ENCODE data around the gene FITM1.

FITM1 gene

DNA sequence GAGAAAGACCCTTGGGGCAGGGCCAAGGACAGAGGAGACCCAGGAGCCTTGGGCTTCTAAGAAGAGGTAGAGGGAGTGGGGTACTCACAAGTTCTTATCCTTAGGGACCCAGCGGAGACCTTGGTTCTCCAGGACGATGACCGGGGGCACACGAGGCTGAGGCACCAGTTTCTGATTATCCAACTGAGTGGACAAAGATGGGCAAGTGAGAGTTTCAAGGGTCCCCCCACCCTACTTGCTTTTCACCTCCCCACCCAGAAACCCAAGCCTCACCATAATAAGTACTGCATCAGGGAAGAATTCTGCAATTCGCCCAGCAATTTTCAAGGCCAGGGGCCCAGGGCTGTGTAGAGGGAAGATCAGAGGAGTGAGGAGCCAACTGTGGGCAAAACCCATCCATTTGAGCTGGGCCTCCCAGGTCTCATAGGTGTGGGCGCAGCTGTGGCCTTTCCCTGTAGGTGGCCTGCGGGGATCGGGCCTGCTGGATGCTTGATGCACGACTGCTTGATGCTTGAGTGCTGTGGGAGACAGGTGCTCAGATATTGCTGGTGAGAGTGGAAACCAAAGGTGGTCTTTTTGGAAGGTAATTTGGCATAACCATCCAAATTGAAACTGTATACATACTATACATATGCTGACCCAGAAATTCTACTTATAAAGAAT lies 8.9 kb downstream of the FITM1 start:
- no peak for DNase-seq (ENCODE audit: low read depth, low spot score)

DNA sequence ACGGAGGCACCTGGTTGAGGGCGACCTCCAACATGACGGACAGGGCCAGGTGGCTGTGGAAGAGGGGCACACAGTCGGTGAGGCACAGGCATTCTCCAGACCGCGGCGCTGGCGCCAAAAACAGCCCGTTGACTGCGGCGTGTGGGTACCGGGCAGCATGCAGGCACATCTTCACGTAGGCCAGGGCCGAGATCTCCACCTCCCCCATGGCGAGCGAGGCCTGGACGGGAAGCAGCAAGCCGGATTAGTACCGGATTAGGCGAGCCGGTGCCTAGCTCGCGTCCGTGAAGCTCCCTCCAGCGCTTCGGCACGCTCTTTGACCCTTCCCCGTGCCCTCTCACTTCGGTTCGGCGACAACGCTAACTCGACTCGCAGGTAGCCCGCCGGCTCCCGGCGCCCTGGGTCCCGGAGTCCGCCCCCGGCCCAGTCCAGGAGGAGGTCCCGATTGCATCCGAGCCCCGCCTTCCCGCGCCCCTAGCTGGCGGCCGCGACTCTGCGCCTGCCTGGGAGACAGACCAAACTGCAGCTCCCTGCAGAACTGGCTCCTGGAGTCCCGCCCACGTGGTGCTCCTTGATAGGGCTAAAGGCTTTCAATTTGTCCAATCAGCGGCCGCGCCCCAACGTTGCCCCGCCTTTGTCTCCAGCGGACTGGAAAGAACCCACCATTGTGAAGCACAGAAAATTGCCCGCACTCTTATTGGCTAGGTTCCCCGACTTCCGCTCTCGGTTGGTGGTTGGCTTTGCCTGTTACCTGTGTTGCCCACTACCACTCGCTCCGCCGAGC lies 10.8 kb downstream of the FITM1 start, which contains the start of gene EMC9:
TSS of gene EMC9 (minus strand) at position 495 of the 784 bp plus-strand sequence. CDS start at position 208, 287 bp downstream.
- DNase-seq (ENCODE audit: low read depth, low spot score): peak; percentile 98

DNA sequence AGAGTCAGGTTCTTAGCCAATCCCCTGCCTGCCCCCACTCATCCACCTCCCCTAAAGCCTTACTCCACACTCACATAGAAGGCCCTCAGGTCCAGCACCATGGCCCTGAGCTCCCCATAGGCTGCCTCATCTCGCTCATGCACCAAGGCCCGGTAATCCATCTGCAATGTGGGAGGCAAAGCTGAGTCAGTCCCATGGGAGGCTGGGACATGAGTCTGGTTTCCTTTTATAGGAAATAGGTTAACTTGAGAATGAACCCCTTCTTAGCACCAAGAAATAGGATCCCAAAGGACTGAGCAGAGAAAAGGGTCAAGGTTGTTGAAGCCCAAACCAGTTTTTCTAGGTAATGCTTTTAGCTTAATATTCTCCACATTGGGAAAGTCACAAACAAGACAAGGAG lies 13.1 kb downstream of the FITM1 start:
- no peak for DNase-seq (ENCODE audit: low read depth, low spot score)

DNA sequence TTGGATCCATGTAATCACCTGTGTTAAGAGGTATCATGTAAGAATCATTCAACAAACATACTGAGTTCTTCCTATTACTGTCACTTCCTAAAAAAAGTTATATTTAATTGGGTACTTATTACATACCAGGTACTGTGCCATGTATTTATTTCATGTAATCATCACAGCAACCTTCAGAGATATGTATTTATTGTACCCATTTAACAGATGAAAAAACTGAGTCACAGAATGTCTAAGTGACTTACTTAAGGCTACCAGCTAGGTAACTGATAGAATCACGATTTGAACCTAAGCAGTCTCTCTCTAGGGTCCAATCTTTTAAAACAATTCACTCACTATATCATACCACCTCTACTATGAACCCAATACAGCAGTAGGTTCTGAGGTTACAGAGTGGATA lies 14.0 kb downstream of the FITM1 start:
- DNase-seq (ENCODE audit: low read depth, low spot score): no peak

DNA sequence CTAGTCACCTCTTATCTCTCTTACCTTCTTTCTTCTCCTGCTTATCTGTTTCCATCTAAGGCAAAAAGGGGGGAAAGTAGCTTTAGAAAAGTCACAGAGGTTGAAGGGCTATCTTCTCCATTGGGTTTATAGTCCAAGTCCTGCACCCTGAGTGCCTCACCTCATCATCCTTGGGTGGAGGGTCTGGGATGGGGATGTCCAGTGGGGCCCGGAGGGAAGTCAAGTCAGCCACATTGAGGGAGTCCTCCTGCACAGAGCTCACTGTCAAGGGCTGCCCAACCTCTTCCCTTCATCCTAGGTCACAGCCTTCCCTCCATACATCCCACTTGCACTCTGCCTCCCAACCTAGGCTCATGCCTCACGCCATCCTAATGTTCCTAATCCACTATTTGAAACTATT lies 14.8 kb downstream of the FITM1 start:
- no peak for DNase-seq (ENCODE audit: low read depth, low spot score)

DNA sequence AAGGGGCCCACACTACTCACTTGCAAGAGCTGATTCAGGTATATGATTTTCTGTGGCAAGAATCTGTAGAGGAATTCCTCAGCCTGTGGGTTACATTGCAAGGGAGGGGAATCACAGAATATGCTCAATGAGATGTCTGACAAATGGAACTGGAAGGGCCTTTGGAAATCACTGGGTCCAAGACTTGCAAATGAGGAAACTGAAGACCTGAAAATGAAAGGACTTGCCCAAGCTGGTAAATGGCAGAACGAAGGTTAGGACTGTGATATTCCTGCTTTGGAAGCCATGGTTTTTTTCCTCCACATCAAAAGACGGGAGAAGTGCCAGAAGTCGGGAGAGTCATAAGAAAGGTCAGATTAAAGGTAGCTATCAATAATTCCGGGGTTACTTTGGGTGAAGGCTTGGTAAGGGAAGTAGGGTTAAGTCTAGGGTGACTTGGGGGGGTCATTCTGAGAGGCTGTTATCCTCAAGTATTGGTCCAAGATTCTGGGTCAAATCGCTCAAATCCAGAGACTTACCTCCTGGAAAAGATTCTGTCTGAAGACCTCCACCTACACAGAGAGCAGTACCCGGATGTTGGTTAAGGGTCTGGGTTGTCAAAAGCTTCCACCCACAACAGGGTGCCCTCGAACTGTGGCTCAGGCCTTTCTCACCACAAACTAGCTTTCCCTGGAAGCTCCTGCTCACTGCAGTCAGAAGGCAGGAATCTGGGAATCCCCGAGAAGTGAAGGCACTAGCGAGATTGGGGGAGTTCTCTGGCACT lies 15.4 kb downstream of the FITM1 start:
- DNase-seq (ENCODE audit: low read depth, low spot score): peak; percentile 21

DNA sequence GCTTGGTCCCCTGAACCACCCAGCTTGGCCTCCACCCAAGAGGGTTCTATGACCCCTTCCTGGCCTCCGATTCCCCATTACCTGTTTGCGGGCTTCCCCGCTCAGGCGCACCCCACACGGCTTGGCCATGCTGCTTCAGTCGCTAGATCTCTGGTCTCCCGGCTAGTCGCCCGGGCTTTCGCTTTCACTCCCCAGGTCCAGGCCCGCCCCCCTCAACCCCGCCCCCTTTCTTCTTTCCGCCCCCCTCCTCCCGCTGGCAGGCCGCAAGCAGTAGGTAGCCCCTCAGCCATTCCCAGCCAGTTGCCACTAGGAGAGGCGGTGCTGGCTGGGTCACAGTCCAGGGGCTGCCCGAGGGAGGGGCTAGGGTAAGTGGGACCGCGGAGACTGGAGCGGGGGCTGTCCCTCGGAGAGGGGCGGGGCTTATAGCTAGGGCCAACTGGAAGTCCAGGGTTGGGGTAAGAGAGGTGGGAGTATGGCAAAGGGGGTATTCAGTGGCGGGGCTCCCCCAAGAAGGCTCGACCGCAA lies 16.1 kb downstream of the FITM1 start, which contains the start of gene PSME2:
TSS of gene PSME2 (minus strand) at position 158 of the 525 bp plus-strand sequence. CDS start at position 129, 29 bp downstream.
- DNase-seq (ENCODE audit: low read depth, low spot score): peak; percentile 90

DNA sequence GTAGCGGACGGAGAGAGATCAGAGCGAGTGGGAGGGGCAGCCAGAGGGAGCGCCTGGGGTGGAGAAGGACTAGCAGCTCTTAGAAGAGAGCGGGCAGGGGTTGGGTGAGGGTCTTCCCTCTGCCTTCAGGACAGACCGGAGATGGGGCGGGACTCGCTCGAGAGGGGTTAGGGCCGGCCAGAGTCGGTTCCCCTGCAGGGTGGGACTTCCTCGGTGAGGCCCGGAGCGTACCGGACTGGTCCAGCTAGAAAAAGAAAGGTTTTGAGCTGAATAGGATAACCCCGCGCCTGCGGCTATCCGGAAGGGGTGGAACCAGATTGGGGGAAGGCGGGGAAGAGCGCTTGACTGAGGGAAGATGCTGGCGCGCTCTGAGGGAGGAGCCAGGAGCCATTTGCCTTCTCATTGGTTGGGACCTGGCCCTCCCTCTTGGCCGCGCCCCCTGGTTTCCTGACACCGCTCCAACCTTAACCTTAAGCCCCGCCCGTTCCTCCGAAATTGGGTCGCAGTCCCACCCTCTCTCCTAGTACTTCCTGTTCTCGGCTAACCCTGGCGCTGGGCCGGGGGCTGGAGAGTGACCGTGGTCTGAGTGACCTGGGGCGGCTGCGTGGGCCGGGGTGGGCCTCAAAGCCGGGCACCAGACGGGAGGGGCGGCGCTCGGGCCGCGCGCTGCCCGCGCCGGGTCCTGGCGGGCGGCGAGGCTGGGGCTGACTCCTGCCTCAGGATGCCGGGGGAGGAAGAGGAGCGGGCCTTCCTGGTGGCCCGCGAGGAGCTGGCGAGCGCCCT lies 16.7 kb downstream of the FITM1 start, which contains the start of gene RNF31:
TSS of gene RNF31 (plus strand) at position 521 of the 783 bp plus-strand sequence. CDS start at position 722, 201 bp downstream.
- peak; percentile 98 for DNase-seq (ENCODE audit: low read depth, low spot score)

DNA sequence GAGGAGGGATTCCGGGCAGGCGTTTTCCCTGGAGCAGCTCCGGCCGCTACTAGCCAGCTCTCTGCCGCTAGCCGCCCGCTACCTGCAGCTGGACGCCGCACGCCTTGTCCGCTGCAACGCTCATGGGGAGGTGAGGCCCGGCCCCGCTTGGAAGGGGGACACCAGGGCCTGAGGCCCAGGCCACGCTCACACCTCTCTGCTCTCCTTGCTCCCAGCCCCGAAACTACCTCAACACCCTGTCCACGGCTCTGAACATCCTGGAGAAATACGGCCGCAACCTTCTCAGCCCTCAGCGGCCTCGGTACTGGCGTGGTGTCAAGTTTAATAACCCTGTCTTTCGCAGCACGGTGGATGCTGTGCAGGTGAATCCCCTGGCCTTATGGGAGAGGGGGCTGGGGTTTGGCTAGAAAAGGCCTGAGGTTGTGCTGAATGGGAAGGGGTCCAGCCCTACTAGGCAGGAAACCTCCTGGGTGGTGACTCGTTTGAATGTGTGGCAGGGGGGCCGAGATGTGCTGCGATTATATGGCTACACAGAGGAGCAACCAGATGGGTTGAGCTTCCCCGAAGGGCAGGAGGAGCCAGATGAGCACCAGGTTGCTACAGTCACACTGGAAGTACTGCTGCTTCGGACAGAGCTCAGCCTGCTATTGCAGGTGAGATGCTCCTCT lies 17.4 kb downstream of the FITM1 start:
- DNase-seq (ENCODE audit: low read depth, low spot score): no peak

DNA sequence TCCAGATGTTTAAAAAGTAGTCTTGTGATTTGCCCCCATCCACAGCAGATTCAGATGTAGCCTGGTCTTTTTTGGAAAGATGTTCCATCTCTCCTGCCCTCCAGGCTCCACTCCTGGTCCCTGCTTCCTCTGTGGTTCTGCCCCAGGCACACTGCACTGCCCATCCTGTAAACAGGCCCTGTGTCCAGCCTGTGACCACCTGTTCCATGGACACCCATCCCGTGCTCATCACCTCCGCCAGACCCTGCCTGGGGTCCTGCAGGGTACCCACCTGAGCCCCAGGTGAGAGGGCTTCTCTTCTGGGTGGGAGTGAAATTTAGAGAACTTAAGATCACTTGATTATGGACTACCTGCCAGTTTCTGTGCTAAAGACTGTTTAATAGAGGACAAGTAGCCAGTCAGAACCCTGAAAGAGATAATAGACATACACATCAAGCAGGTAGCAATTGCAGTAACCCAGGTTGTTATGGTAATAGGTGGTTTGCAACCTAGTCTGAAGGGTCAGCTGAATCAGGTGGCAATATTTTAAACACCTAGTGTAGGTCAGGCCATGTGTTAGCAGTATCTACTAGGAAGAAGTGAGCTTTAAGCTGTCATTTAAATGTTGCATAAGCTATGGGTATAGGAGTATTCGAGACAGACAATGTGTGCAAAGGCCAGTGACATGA lies 19.0 kb downstream of the FITM1 start:
- no peak for DNase-seq (ENCODE audit: low read depth, low spot score)

DNA sequence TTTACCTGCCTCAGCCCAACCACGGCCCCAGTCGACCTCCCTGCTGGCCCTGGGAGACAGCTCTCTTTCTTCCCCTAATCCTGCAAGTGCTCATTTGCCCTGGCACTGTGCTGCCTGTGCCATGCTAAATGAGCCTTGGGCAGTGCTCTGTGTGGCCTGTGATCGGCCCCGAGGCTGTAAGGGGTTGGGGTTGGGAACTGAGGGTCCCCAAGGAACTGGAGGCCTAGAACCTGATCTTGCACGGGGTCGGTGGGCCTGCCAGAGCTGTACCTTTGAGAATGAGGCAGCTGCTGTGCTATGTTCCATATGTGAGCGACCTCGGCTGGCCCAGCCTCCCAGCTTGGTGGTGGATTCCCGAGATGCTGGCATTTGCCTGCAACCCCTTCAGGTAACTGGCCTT lies 19.6 kb downstream of the FITM1 start:
- no peak for DNase-seq (ENCODE audit: low read depth, low spot score)

DNA sequence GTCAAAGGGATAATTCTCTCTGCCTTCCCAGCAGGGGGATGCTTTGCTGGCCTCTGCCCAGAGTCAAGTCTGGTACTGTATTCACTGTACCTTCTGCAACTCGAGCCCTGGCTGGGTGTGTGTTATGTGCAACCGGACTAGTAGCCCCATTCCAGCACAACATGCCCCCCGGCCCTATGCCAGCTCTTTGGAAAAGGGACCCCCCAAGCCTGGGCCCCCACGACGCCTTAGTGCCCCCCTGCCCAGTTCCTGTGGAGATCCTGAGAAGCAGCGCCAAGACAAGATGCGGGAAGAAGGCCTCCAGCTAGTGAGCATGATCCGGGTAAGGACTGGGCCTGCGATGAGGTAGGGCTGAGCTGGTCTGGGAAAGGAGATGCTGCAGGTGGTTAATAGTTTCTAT lies 20.1 kb downstream of the FITM1 start:
- DNase-seq (ENCODE audit: low read depth, low spot score): no peak

DNA sequence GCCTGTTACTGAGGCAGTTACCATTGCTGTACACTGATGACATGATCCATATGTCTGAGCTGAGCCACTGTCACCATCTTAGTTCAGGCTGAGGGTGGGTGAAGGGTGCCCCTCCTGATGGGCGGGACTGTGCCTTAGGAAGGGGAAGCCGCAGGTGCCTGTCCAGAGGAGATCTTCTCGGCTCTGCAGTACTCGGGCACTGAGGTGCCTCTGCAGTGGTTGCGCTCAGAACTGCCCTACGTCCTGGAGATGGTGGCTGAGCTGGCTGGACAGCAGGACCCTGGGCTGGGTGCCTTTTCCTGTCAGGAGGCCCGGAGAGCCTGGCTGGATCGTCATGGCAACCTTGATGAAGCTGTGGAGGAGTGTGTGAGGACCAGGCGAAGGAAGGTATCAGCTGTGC lies 20.5 kb downstream of the FITM1 start:
- no peak for DNase-seq (ENCODE audit: low read depth, low spot score)

DNA sequence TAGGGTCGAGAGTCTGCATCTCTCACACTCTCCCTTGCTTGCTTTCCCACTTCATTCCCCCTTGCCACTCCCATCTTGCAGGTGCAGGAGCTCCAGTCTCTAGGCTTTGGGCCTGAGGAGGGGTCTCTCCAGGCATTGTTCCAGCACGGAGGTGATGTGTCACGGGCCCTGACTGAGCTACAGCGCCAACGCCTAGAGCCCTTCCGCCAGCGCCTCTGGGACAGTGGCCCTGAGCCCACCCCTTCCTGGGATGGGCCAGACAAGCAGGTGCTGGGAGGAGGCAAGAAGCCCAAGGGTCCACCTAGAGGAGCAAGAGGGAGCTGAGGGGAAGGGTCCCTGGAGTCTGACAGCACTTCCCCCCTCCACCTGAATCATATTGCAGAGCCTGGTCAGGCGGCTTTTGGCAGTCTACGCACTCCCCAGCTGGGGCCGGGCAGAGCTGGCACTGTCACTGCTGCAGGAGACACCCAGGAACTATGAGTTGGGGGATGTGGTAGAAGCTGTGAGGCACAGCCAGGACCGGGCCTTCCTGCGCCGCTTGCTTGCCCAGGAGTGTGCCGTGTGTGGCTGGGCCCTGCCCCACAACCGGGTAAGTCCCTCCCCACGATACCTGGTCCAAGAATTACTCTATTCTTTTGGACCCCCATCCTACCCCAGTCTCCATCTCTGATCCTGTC lies 21.1 kb downstream of the FITM1 start:
- DNase-seq (ENCODE audit: low read depth, low spot score): no peak

DNA sequence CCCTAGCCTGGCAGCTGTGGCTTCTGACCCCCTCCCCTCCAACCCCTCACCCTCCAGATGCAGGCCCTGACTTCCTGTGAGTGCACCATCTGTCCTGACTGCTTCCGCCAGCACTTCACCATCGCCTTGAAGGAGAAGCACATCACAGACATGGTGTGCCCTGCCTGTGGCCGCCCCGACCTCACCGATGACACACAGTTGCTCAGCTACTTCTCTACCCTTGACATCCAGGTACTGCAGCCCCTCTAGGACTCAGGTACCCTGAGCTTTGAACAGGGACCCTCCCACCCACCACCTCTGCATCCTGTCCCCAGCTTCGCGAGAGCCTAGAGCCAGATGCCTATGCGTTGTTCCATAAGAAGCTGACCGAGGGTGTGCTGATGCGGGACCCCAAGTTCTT lies 24.6 kb downstream of the FITM1 start:
- DNase-seq (ENCODE audit: low read depth, low spot score): no peak

DNA sequence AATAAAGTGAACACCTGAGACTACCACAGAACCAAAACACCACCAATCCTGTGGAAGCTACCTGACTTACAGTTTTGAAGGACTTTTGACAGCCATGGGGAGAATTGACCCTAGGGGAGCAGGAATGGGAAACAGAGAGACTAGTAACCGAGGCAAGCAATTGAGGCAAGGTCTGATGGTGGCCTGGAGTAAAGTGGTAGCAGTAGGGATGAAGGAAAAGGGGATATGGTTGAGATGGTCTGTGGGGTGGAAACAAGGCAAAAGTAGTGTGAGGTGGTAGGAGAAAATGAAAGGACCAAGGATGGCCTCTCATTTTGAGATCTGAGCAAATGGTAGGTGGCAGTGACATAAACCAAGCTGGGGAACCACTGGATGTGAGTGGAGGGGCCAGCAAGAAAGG lies 26.4 kb downstream of the FITM1 start:
- no peak for DNase-seq (ENCODE audit: low read depth, low spot score)

DNA sequence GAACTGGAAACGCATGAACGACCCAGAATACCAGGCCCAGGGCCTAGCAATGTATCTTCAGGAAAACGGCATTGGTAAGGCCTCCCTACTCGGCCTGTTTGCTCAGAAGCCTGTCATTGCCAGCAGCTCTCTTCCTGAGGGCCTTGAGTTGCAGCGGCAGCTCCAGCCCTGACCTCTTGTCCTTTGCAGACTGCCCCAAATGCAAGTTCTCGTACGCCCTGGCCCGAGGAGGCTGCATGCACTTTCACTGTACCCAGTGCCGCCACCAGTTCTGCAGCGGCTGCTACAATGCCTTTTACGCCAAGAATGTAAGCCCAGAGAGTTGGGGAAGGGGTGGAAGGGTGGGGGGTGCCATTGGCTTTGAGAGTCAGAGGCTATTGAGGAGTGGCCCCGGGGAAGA lies 26.9 kb downstream of the FITM1 start:
- no peak for DNase-seq (ENCODE audit: low read depth, low spot score)

DNA sequence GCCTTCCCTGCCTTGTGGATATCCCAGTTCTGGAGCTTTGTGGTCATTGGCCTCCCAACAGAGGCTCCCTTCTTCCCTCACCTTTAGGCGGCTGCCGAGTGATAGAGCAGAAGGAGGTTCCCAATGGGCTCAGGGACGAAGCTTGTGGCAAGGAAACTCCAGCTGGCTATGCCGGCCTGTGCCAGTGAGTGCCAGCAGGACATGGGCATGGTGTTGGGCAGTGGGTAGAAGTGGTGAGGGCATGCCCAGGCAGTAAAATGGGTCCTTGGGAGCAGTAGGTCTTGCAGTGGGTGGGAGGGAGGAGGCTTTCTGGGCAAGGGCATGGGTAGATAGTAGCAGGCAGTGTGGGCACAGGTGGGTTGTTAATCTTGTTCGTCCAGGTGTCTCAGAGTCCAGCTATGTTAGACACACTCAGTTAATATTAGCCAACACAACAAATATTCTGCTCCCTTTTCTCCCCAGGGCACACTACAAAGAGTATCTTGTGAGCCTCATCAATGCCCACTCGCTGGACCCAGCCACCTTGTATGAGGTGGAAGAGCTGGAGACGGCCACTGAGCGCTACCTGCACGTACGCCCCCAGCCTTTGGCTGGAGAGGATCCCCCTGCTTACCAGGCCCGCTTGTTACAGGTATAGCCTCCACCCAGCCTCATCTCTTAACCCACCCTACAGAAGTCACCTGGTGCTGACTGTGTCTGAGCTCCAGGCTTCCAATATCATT lies 29.5 kb downstream of the FITM1 start:
- DNase-seq (ENCODE audit: low read depth, low spot score): no peak

DNA sequence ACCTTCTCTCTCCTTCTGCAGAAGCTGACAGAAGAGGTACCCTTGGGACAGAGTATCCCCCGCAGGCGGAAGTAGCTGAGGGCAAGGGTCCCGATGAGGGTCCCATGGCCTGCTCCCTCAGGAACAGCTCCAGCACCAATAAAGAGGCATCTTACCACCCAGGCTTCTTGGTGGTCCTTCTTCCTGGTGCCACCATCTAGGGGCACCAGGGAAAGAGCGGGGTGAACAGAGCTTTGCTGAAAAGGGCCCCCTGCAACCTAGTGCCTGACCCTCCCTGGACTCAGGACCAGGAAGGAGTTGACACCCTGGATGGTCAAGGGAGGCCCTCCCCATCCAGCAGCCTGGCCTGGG lies 30.0 kb downstream of the FITM1 start:
- no peak for DNase-seq (ENCODE audit: low read depth, low spot score)
